Mesothelial cell of epicardium (in vitro differentiated cells): Measurements from ENCODE around the gene LIPN. TPM values are rescaled to one million over a fixed set of nuclear protein-coding genes. Genes with fewer than 3 reads are reported as not detected.

Experiments used
- DNase-seq, 2 experiments: peaks; one replicate each; pipeline ENCODE4 v3.0.0; 2021; ENCODE audit warnings: low spot score in 2 of 2; ENCODE audit not compliant: unreplicated experiment in 2 of 2
- H3K27ac Mint-ChIP-seq: 2 replicates; pipeline ENCODE4 v1.8.0; 2021; ENCODE audit warnings: mixed read lengths
- H3K27me3 Mint-ChIP-seq: 2 replicates; pipeline ENCODE4 v1.8.0; 2021; ENCODE audit warnings: low read depth, mixed read lengths
- H3K36me3 Mint-ChIP-seq: 2 replicates; pipeline ENCODE4 v1.8.0; 2021; ENCODE audit warnings: mixed read lengths
- H3K4me1 Mint-ChIP-seq: 2 replicates; pipeline ENCODE4 v1.8.0; 2021; ENCODE audit warnings: mixed read lengths
- H3K4me3 Mint-ChIP-seq: 2 replicates; pipeline ENCODE4 v1.8.0; 2021; ENCODE audit warnings: mild to moderate bottlenecking, moderate library complexity, mixed read lengths
- H3K9me3 Mint-ChIP-seq: 2 replicates; pipeline ENCODE4 v1.8.0; 2021; ENCODE audit warnings: mixed read lengths
- CTCF ChIP-seq: fragments of 200-600 bp; sonication (generic); IDR thresholded peaks from one replicate; pipeline ENCODE4 v1.5.0; 2021; ENCODE audit warnings: antibody characterized with exemption; ENCODE audit not compliant: unreplicated experiment
- total RNA-seq: library from RNA; stranded (reverse); gene quantifications from 3 replicates; pipeline ENCODE4 v1.2.1, GENCODE V29; 2021

The LIPN gene
- total RNA-seq, 1 donor from 2014 or later = not detected

GRCh38 chr10:88803641-88804040, 43.8 kb downstream of the LIPN start:
- Mint-ChIP-seq H3K4me3 (no peak overlapping the region), H3K27me3 (no peaks in the 10 kb centered on the region), H3K36me3 (no peaks in the 10 kb centered on the region), H3K4me1 (peaks cover 3% of the 10 kb centered on the region), H3K27ac (no peak overlapping the region), H3K9me3 (no peaks in the 10 kb centered on the region)
- no peak for TF ChIP-seq CTCF
- no peak for DNase-seq

- H3K4me3 Mint-ChIP-seq = no peak overlapping the region
- TF ChIP-seq CTCF = no peak
- H3K4me1 Mint-ChIP-seq = peaks cover 3% of the 10 kb centered on the region
- no peak overlapping the region for H3K27ac Mint-ChIP-seq
- H3K27me3 Mint-ChIP-seq = no peaks in the 10 kb centered on the region
- DNase-seq = no peak
- H3K9me3 Mint-ChIP-seq = no peaks in the 10 kb centered on the region
- no peaks in the 10 kb centered on the region for H3K36me3 Mint-ChIP-seq
Observed at GRCh38 chr10:88804083-88804812, 44.4 kb downstream of the LIPN start.

- no peak for DNase-seq
- peaks cover under 1% of the 10 kb centered on the region for H3K27me3 Mint-ChIP-seq
- H3K4me1 Mint-ChIP-seq = peaks cover 3% of the 10 kb centered on the region
- H3K27ac Mint-ChIP-seq = no peak overlapping the region
- TF ChIP-seq CTCF = no peak
- no peak overlapping the region for H3K4me3 Mint-ChIP-seq
- no peaks in the 10 kb centered on the region for H3K36me3 Mint-ChIP-seq
- H3K9me3 Mint-ChIP-seq = no peaks in the 10 kb centered on the region
Observed at GRCh38 chr10:88805361-88805760, 45.5 kb downstream of the LIPN start.

GRCh38 chr10:88805924-88806323, 46.1 kb downstream of the LIPN start:
- Mint-ChIP-seq H3K9me3 (no peaks in the 10 kb centered on the region), H3K4me1 (peaks cover 3% of the 10 kb centered on the region), H3K27ac (no peak overlapping the region), H3K4me3 (no peak overlapping the region), H3K36me3 (no peaks in the 10 kb centered on the region), H3K27me3 (peaks cover 7% of the 10 kb centered on the region)
- DNase-seq = no peak
- TF ChIP-seq CTCF = no peak

GRCh38 chr10:88809621-88810020, 49.8 kb downstream of the LIPN start:
- Mint-ChIP-seq H3K4me3 (no peak overlapping the region), H3K27ac (no peak overlapping the region), H3K4me1 (peaks cover 11% of the 10 kb centered on the region), H3K27me3 (peaks cover 15% of the 10 kb centered on the region), H3K36me3 (no peaks in the 10 kb centered on the region), H3K9me3 (no peaks in the 10 kb centered on the region)
- DNase-seq = no peak
- no peak for TF ChIP-seq CTCF
